PC-3 (cell line): Measurements from ENCODE around the gene ZMYND19. TPM values are rescaled to one million over a fixed set of nuclear protein-coding genes. Genes with fewer than 3 reads are reported as not detected.

ENCODE experiments used
- ATAC-seq: fragments of 200-7000 bp; cut with Tn5 transposase; 2 replicates; pipeline ENCODE4 v1.9.1; 2020; ENCODE audit warnings: mild to moderate bottlenecking, moderate library complexity
- BruUV-seq: library from RNA; stranded (reverse); fragments of 400-500 nt; replicated peaks from 2 replicates; lab custom pipeline; 2021; lab: Mats Ljungman, UMichigan
- CTCF ChIA-PET: fragments of 300-600 bp; sonication (Branson Sonifier 250); formaldehyde crosslinking; loops from one replicate; lab custom pipeline; 2022; ENCODE audit warnings: antibody characterized with exemption; lab: Charles Lee
- POLR2A ChIA-PET: fragments of 300-600 bp; sonication (Branson Sonifier 250); formaldehyde crosslinking; loops from one replicate; lab custom pipeline; 2022; ENCODE audit warnings: antibody characterized with exemption; ENCODE audit not compliant: unreplicated experiment; lab: Charles Lee
- DNase-seq: peaks from one replicate; pipeline ENCODE4 v3.0.0-alpha.2; 2015
- H2AFZ ChIP-seq: fragments of 300-600 bp; sonication (generic); 2 replicates; pipeline ENCODE4 v1.6.0; 2016; ENCODE audit warnings: antibody characterized with exemption, low read length
- H3F3A ChIP-seq: fragments of 300-600 bp; sonication (generic); one replicate; pipeline ENCODE4 v1.6.0; 2017; ENCODE audit warnings: antibody characterized with exemption, low read length, control low read depth, mild to moderate bottlenecking; ENCODE audit not compliant: unreplicated experiment
- H3K27ac ChIP-seq: fragments of 300-600 bp; sonication (generic); 2 replicates; pipeline ENCODE4 v1.5.1; 2016; ENCODE audit warnings: mild to moderate bottlenecking, low read length
- H3K27me3 ChIP-seq: fragments of 300-600 bp; sonication (generic); 2 replicates; pipeline ENCODE4 v1.6.1; 2016; ENCODE audit warnings: low read length, mixed read lengths
- H3K36me3 ChIP-seq: fragments of 300-600 bp; sonication (generic); 2 replicates; pipeline ENCODE4 v1.6.1; 2016; ENCODE audit warnings: low read depth, mixed run types, low read length, mixed read lengths
- H3K4me1 ChIP-seq: fragments of 300-600 bp; sonication (generic); 2 replicates; pipeline ENCODE4 v1.5.1; 2016; ENCODE audit warnings: low read length; ENCODE audit not compliant: insufficient read depth
- H3K4me2 ChIP-seq: fragments of 300-600 bp; sonication (generic); 2 replicates; pipeline ENCODE4 v1.6.0; 2016; ENCODE audit warnings: low read length
- H3K4me3 ChIP-seq: fragments of 300-600 bp; sonication (generic); 2 replicates; pipeline ENCODE4 v1.5.1; 2016; ENCODE audit warnings: mild to moderate bottlenecking, low read length, mixed read lengths
- H3K79me2 ChIP-seq: fragments of 300-600 bp; sonication (generic); 2 replicates; pipeline ENCODE4 v1.6.1; 2017; ENCODE audit warnings: low read length, mixed read lengths
- H3K9ac ChIP-seq: fragments of 300-600 bp; sonication (generic); 2 replicates; pipeline ENCODE4 v1.6.0; 2016; ENCODE audit warnings: mild to moderate bottlenecking, low read length
- H3K9me2 ChIP-seq: fragments of 300-600 bp; sonication (generic); replicated peaks from 2 replicates; pipeline ENCODE4 v1.6.1; 2016; ENCODE audit warnings: mixed run types, low read length, mixed read lengths
- H3K9me3 ChIP-seq: fragments of 300-600 bp; sonication (generic); 2 replicates; pipeline ENCODE4 v1.6.1; 2016; ENCODE audit warnings: low read length, mixed read lengths
- H4K20me1 ChIP-seq: fragments of 300-600 bp; sonication (generic); 2 replicates; pipeline ENCODE4 v1.6.1; 2016; ENCODE audit warnings: low read length, mixed read lengths
- EZH2 ChIP-seq: fragments of 300-600 bp; sonication (generic); IDR thresholded peaks from one replicate; pipeline ENCODE4 v1.6.1; 2017; ENCODE audit warnings: antibody characterized with exemption, mild to moderate bottlenecking, low read length; ENCODE audit not compliant: unreplicated experiment
- EZH2phosphoT487 ChIP-seq: fragments of 300-600 bp; sonication (generic); IDR thresholded peaks from 2 replicates; pipeline ENCODE4 v1.6.1; 2018; ENCODE audit warnings: mild to moderate bottlenecking, antibody characterized with exemption, low read length, borderline replicate concordance
- intact Hi-C: fragments of 100-400 bp; cut with micrococcal nuclease; formaldehyde crosslinking; loops from 2 replicates; pipeline ENCODE4 v1.9.0; 2023
- total RNA-seq: library from RNA; depleted of rRNA; stranded (reverse); fragments of >200 nt; gene quantifications from 2 replicates; pipeline ENCODE4 v1.2.3, GENCODE V29; 2014
- TF ChIP-seq, protein P1 (sequence below): fragments of 300-600 bp; sonication (generic); conservative IDR thresholded peaks from 2 replicates; pipeline ENCODE4 v1.5.1; 2017; ENCODE audit warnings: antibody characterized with exemption, low read depth, mild to moderate bottlenecking, low read length

ZMYND19 gene
- total RNA-seq, 1 experiment from 2014 or later, result 39.5 TPM

GRCh38 chr9:137607141-137607857 is 17.0 kb upstream of the ZMYND19 start:
- no peaks in the 10 kb centered on the region for H3K9me3 ChIP-seq
- ATAC-seq (no peak; the same call in 1 of the 2 replicates), DNase-seq (peak; percentile 40)
- BruUV-seq, result TSS peak; percentile 21
- H3K4me2 ChIP-seq, result peak overlapping the region; percentile 95
- H3K79me2 ChIP-seq, result peaks cover 46% of the 10 kb centered on the region
- H3K4me1 ChIP-seq, result peaks cover 24% of the 10 kb centered on the region
- H3K27me3 ChIP-seq, result no peaks in the 10 kb centered on the region
- ChIA-PET CTCF (no interaction called here), POLR2A (no interaction called here)
- TF ChIP-seq EZH2phosphoT487 (no peak), EZH2 (no peak)
- TF ChIP-seq, protein P1, sequence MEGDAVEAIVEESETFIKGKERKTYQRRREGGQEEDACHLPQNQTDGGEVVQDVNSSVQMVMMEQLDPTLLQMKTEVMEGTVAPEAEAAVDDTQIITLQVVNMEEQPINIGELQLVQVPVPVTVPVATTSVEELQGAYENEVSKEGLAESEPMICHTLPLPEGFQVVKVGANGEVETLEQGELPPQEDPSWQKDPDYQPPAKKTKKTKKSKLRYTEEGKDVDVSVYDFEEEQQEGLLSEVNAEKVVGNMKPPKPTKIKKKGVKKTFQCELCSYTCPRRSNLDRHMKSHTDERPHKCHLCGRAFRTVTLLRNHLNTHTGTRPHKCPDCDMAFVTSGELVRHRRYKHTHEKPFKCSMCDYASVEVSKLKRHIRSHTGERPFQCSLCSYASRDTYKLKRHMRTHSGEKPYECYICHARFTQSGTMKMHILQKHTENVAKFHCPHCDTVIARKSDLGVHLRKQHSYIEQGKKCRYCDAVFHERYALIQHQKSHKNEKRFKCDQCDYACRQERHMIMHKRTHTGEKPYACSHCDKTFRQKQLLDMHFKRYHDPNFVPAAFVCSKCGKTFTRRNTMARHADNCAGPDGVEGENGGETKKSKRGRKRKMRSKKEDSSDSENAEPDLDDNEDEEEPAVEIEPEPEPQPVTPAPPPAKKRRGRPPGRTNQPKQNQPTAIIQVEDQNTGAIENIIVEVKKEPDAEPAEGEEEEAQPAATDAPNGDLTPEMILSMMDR, result no peak
- H3K9me2 ChIP-seq, result no peaks in the 10 kb centered on the region
- no peaks in the 10 kb centered on the region for H4K20me1 ChIP-seq
- H3K4me3 ChIP-seq, result peak overlapping the region; percentile 75
- intact Hi-C loops, result loop anchor here (10.0 kb wide), 1 partner anchor 52 kb away; the partner anchor contains the start of genes MRPL41 and PNPLA7
- no peak overlapping the region; the same call in 1 of the 2 replicates for H3K27ac ChIP-seq
- peak overlapping the region; percentile 61 for H3K9ac ChIP-seq
- no peaks in the 10 kb centered on the region for H3F3A ChIP-seq
- no peak overlapping the region for H2AFZ ChIP-seq
- H3K36me3 ChIP-seq, result no peaks in the 10 kb centered on the region

GRCh38 chr9:137606734-137607138 is 16.4 kb upstream of the ZMYND19 start:
- peak overlapping the region; percentile 75 for H3K4me3 ChIP-seq
- H3K79me2 ChIP-seq, result peaks cover 46% of the 10 kb centered on the region
- H2AFZ ChIP-seq, result no peak overlapping the region
- ATAC-seq, result peak; percentile 6
- no peak for TF ChIP-seq EZH2phosphoT487
- no peak for TF ChIP-seq EZH2
- TF ChIP-seq, protein P1, result no peak
- H4K20me1 ChIP-seq, result no peaks in the 10 kb centered on the region
- H3K4me2 ChIP-seq, result peak overlapping the region; percentile 95
- DNase-seq, result no peak
- H3K27ac ChIP-seq, result no peak overlapping the region; the same call in 1 of the 2 replicates
- H3K36me3 ChIP-seq, result no peaks in the 10 kb centered on the region
- ChIA-PET CTCF (no interaction called here), POLR2A (no interaction called here)
- intact Hi-C loops, result loop anchor here (10.0 kb wide), 1 partner anchor 52 kb away; the partner anchor contains the start of genes MRPL41 and PNPLA7
- peak overlapping the region; percentile 61 for H3K9ac ChIP-seq
- peaks cover 19% of the 10 kb centered on the region for H3K4me1 ChIP-seq
- no peaks in the 10 kb centered on the region for H3K9me3 ChIP-seq
- no TSS peak for BruUV-seq
- H3K9me2 ChIP-seq, result no peaks in the 10 kb centered on the region
- no peaks in the 10 kb centered on the region for H3F3A ChIP-seq
- no peaks in the 10 kb centered on the region for H3K27me3 ChIP-seq
